GM12878 (cell line): ENCODE results near the gene TOP2A.

Experiments used
- CBX5 ChIP-seq: sonication (generic); IDR thresholded peaks from 2 replicates; pipeline ENCODE4 v1.6.1; 2016; ENCODE audit warnings: low read depth, moderate library complexity, mild to moderate bottlenecking, inconsistent platforms
- CTCF ChIP-seq, 3 experiments: IDR thresholded peaks in 2 of 3; conservative IDR thresholded peaks in 1 of 3; 2 replicates each; pipeline ENCODE4 v1.5.1; 2011; ENCODE audit warnings: low read depth in 3 of 3, low read length in 3 of 3, mild to moderate bottlenecking in 3 of 3, control low read depth in 2 of 3, moderate library complexity in 2 of 3, inconsistent platforms in 1 of 3, mixed read lengths in 1 of 3; ENCODE audit not compliant: control insufficient read depth in 2 of 3, insufficient read depth in 1 of 3; ENCODE audit errors: extremely low read depth in 1 of 3
- EZH2 ChIP-seq: IDR thresholded peaks from 2 replicates; pipeline ENCODE4 v1.6.1; 2012; ENCODE audit warnings: low read depth, mild to moderate bottlenecking, control low read depth, inconsistent platforms, low read length, borderline replicate concordance; ENCODE audit not compliant: control insufficient read depth
- PML ChIP-seq: IDR thresholded peaks from 2 replicates; pipeline ENCODE4 v1.6.1; 2012; ENCODE audit warnings: low read length, inconsistent platforms
- ZNF274 ChIP-seq: IDR thresholded peaks from one replicate; pipeline ENCODE4 v1.8.0; 2011; ENCODE audit not compliant: insufficient read length, insufficient read depth
- TF ChIP-seq, protein P1 (sequence below): fragments of 450-650 bp; IDR thresholded peaks from 2 replicates; pipeline ENCODE4 v1.6.1; 2017; ENCODE audit warnings: antibody characterized with exemption, mild to moderate bottlenecking, moderate library complexity
- TF ChIP-seq, protein P2 (sequence below): IDR thresholded peaks from 2 replicates; pipeline ENCODE4 v1.6.1; 2012; ENCODE audit warnings: low read length, inconsistent platforms

DNA sequence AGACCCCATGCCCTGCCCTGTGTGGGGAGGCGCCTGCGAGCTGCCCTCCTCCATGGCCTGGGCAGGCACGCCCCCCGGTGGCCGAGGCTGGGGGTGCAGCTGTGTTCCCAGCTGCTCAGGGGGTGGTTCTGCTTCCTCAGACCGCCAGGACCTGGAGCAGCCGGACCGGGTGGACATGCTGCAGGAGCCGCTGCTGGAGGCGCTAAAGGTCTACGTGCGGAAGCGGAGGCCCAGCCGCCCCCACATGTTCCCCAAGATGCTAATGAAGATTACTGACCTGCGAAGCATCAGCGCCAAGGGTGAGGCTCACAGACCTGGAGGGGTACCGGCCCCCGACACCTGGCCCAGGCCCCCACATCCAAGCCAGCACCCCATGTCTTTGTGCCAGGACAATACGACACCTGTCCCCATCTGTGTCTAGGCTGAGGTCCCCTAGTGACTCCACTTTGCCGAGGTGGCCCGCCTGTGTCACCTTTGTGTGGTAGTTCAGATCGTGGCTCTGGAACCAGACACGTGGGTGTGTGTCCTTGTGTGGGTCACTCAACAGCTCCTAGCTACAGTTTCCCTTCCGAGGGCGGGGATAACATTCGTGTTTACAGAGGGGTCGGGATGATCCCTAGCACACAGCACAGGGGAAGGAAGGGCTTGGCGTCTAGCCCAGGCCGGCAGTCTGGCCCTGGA, 62.4 kb downstream of the TOP2A start:
- TF ChIP-seq CBX5 (no peak), CTCF (IDR thresholded peaks at IDR 0.05 in 2 of 3, conservative IDR thresholded peaks at IDR 0.05 in 1 of 3; ENCODE audit: control insufficient read depth in 2 of 3, extremely low read depth in 1 of 3, insufficient read depth in 1 of 3, low read depth in 3 of 3, low read length in 3 of 3) (peak; percentile 84 to 96 (median 96)), EZH2 (no peak), PML (no peak), ZNF274 (no peak)
- TF ChIP-seq, protein P1, sequence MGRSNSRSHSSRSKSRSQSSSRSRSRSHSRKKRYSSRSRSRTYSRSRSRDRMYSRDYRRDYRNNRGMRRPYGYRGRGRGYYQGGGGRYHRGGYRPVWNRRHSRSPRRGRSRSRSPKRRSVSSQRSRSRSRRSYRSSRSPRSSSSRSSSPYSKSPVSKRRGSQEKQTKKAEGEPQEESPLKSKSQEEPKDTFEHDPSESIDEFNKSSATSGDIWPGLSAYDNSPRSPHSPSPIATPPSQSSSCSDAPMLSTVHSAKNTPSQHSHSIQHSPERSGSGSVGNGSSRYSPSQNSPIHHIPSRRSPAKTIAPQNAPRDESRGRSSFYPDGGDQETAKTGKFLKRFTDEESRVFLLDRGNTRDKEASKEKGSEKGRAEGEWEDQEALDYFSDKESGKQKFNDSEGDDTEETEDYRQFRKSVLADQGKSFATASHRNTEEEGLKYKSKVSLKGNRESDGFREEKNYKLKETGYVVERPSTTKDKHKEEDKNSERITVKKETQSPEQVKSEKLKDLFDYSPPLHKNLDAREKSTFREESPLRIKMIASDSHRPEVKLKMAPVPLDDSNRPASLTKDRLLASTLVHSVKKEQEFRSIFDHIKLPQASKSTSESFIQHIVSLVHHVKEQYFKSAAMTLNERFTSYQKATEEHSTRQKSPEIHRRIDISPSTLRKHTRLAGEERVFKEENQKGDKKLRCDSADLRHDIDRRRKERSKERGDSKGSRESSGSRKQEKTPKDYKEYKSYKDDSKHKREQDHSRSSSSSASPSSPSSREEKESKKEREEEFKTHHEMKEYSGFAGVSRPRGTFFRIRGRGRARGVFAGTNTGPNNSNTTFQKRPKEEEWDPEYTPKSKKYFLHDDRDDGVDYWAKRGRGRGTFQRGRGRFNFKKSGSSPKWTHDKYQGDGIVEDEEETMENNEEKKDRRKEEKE, result no peak
- TF ChIP-seq, protein P2, sequence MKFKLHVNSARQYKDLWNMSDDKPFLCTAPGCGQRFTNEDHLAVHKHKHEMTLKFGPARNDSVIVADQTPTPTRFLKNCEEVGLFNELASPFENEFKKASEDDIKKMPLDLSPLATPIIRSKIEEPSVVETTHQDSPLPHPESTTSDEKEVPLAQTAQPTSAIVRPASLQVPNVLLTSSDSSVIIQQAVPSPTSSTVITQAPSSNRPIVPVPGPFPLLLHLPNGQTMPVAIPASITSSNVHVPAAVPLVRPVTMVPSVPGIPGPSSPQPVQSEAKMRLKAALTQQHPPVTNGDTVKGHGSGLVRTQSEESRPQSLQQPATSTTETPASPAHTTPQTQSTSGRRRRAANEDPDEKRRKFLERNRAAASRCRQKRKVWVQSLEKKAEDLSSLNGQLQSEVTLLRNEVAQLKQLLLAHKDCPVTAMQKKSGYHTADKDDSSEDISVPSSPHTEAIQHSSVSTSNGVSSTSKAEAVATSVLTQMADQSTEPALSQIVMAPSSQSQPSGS, result no peak
